ENCODE results near the gene SEMA4B.
"Not testable (repeated sequence)": the region's sequence is repeated elsewhere in the genome, so short reads cannot be mapped to it uniquely, and the experiment has no call there.

SEMA4B gene

DNA sequence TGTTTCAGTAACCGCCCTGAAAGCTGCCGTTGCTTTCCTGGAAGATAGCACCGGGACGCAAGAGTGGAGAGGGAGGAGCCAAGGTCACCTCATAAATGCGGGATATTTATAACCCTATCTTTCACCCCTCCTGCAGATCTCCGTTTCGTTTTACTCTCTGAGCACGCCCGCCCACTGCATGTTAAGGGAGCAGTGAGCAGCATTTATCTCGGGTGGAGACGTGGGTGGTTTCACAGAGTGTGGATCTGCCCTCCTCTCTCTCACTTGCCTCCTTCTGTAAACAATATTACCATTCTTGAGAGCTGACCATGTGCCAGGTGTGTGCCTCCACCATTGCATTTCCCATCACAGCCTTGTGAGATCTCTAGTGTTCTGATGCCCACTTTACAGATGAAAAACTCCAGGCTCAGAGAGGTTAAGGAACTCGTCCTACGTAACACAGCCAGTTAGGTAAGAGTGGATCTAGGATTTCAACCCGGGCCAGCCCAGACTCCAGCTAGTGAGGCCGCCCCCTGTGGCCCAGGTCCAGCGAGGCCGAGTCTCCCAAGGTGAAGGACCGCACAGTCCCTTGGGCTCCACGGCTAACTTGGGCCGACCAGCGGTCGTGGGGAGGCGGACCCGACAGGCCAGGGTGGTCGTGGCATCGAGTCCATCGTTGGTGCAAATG, 16.9 kb upstream of the SEMA4B start:
- DNase-seq (ENCODE audit: low spot score): no peak

DNA sequence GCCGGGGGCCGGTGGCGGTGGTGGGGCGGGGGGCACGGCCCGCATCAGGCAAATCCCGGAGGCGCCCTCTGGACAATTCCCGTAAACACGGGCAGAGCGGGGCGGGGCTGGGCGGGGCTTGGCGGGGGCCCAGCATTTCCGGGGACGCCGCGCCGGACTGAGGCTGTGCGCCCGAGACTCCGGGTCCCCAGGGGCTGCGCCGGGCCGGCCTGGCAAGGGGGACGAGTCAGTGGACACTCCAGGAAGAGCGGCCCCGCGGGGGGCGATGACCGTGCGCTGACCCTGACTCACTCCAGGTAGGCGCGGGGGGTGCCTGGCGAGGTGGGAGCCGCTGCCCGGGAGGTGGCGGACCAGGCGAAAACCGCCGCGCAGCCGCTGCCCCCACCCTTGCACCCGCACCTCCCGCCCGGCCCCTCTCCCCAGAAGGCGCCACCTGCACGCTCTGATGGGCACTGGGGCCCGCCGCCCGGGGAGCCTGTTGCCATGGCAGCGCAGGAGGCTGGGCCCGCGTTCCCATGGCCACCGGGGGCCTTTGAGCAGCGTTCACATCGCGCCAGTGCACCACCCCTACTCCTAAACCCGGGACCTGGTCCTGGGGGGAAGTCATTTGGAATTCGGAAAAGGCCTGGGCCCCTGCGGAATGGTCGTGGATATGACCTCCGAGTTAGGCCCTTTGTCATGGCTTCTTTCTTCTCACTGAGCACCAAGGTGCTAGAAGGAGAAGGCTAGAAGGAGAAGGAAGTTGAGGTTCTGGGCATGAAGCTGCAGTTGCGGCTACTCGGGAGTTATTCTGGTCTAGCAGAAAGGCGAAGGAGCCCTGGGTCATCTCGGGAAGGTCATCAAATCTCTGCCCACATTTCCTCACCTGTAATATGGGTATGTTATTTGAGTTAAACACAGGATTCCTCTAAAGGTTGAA, 16.1 kb upstream of the SEMA4B start:
- peak; percentile 80 for DNase-seq (ENCODE audit: low spot score)

- no peak for DNase-seq (ENCODE audit: low spot score)
Observed at GRCh38 chr15:90187257-90187868, 13.8 kb upstream of the SEMA4B start.

- DNase-seq (ENCODE audit: low spot score): not testable (repeated sequence)
Observed at GRCh38 chr15:90188065-90188464, 13.1 kb upstream of the SEMA4B start.

DNA sequence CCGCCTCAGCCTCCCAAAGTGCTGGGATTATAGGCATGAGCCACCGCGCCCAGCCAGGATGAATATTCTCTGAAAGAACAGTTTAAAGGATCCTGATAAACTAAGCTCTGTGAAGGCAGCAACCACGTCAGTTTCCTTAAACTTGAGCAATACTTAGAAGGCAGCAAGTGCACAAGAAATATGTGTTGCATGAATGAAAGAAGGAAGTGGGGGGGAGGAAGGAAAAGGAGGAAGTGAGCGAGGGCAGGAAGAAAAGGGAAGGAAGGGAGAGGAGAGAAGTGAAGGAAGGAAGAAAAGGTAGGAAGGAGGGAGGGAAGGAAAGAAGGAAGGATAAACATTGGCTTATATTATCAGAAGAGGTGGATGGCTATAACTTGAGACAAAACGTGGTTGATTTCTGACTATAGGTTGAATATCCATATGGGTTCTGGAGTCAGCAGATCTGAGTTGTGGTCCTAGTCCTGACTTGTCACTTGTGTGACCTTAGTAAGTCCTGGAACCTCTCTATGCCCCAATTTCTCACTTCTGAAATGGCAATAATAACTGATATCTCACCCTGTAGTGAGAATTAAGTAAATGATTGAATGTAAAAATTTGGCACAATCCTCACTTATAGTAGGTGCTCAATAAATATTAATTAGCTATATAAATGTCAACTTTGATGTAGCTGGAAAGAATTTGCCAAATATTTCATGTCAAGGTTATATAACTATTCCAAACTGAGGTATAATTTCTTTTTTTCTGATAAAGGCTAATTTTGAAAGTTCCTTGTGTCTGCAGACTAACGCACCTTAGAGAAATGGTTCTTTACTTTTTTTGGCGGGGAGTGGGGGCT, 12.0 kb upstream of the SEMA4B start:
- DNase-seq (ENCODE audit: low spot score): no peak

- no peak for DNase-seq (ENCODE audit: low spot score)
Observed at GRCh38 chr15:90189781-90190467, 11.2 kb upstream of the SEMA4B start.

DNA sequence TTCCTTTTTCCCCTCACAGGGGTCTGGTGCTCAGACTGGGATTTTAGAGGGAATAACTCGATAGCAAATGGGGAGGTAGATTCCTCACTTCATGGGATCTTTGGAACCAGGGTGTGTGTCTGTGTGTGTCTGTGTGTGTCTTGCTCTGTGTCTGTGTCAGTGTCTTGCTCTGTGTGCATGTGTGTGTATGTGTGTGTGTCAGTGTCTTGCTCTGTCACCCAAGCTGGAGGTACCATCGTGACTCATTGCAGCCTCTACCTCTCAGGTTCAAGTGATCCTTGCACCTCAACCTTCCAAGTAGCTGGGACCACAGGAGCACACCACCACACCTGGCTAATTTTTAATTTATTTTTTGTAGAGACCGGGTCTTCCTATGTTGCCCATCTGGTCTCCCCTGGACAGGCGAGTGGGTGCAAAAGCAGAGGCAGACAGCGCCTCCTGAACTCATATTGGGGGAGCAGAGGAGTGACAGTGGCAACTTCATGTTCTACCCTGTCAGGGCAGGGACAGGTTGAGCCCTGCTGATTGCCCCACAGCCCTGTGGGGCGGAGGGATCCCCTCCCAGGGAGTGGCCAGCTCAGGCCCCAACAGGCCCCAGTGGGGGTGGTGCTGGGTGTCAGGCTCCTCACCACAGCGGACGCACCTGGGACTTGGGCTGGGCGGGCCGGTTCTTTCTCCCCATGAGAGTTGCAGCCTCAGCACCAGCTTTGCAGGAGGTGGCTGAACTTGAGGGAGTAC, 10.4 kb upstream of the SEMA4B start:
- no peak for DNase-seq (ENCODE audit: low spot score)

GRCh38 chr15:90191344-90191687, 9.8 kb upstream of the SEMA4B start:
- no peak for DNase-seq (ENCODE audit: low spot score)

DNA sequence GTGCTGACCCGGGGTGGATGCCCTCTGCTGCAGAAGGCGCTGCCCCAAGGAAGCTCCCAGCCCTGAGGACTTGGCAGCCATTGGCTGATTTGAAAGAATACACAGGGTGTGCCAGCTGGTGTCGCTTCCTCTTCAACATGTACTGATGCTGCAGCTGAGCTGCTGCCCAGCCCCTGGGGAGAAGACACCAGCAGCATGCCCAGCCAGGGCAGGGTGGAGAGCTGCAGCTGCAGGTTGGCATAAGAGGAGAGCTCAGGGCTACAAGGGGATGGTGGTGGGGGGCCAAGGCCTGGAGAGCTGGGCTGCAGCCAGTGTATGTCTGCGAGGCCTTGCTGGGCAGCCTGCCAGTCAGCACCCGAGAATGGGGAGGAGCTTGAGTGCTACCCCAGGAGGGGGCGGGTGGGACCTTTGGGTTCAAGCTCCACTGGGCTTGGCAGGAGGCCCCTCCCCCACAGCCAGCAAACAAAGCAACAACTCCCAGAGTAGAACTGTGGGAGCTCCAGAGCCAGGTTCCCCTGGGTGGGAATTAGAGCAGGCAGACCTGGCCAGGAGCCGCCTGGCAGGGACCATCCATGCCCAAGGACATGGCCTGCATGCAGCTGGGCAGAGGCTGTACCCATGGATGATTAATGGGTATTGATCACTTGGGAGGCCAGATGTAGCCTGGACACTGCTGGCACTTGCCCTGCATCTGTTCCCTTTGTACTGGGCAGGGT, 9.2 kb upstream of the SEMA4B start:
- DNase-seq (ENCODE audit: low spot score): no peak

- DNase-seq (ENCODE audit: low spot score): no peak
Observed at GRCh38 chr15:90192961-90193786, 8.0 kb upstream of the SEMA4B start.

- no peak for DNase-seq (ENCODE audit: low spot score)
Observed at GRCh38 chr15:90194655-90195054, 6.5 kb upstream of the SEMA4B start.

GRCh38 chr15:90200534-90201129, 498 bp upstream of the SEMA4B start:
- DNase-seq (ENCODE audit: low spot score): no peak

GRCh38 chr15:90201944-90202375, 830 bp downstream of the SEMA4B start:
- peak; percentile 66 for DNase-seq (ENCODE audit: low spot score)

DNA sequence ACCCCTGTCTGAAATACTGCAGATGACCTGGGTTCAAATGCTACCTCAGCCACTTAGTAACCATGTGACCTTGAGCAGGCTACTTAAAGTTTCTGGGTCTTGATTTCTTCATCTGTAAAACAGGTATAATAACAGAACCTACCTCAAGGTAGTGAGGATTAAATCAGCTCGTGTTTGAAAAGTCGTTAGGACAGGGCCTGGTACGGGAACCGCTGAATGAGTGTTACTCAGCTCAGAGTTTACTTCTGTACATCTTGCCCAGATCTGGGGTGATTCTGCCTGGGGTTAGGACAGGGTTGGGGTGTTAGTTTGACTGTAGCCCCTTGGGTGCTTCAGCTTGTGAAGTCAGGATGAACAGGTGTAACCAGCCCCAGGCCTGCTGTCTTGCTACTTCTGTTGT, 1.8 kb downstream of the SEMA4B start:
- DNase-seq (ENCODE audit: low spot score): no peak

DNA sequence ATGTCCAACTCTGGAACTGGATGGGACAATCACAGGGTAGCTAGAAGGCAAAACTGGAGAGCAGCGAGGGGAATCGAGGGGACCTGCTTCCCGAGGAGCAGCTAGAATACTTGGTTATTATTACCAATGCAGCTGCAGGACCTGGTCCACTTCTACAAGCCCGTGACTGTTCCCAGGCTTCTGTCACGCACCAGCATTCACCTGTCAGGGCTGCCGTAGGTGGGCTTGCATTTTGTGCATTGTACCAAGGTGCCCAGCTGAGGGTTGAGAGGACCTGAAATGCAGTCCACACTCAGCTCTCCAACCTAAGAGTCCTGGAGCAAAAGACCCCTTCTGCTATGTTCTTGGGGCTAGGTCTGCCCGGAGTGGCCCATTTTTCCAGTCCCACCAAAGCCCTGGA, 2.3 kb downstream of the SEMA4B start:
- no peak for DNase-seq (ENCODE audit: low spot score)

GRCh38 chr15:90203922-90204321, 2.8 kb downstream of the SEMA4B start:
- DNase-seq (ENCODE audit: low spot score): no peak

DNA sequence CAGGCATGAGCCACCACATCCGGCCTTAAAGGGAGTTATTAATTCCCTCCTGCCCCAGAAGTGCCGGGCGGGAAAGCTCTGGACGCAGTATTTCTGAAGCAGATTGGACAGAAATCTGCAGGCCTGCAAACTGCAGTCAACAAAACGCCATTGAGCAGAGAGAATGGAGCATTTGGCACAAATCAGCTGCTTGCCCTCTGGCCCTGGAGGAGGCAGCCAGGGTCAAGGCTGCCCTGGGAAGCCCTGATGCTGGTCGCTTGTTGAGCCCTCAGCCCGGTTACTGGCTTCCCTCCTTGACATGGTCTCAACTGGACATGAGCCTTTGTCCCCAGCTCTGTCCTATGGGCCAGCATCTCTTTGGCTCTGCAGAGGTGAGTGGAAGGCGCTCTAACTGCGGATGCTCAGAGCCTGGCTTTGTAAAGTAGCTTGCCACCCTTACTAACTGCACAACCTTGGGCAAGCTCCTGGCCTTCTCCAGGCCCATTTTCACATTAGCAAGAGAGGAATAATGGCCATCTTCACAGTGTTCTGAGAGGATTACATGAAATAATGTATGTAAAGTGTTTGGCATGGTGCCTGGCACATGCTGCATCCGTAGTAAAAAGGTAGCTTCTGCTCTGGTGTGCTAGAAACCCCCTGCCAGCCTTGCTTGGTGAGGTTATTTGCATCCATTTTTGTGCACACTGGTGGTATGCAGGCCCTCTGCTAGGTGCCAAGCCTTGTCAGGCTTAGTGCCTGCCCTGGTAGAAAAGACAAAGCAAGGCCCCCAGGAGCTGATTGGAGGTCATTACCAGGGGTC, 4.1 kb downstream of the SEMA4B start:
- DNase-seq (ENCODE audit: low spot score): no peak

DNA sequence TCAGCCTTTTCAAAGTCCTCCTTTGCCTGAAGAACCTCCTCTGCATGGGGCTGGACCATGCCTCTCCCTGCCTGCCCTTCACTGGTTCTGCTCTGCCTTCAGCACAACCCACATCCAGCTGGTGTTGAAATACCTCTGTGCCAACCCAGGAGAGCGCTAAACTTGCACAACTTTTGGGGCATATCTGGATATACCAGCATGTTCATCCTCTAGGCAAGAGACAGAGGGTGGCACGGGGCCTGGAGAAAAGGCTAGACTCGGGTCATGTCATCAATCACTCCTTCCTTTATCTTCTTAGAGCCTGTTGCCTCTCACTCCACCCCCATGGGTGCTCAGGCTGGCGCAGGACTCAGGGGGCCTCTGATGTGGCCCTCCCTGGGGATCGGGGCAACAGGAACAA, 4.8 kb downstream of the SEMA4B start:
- no peak for DNase-seq (ENCODE audit: low spot score)
